ENCODE results near the gene METRN.

DNA sequence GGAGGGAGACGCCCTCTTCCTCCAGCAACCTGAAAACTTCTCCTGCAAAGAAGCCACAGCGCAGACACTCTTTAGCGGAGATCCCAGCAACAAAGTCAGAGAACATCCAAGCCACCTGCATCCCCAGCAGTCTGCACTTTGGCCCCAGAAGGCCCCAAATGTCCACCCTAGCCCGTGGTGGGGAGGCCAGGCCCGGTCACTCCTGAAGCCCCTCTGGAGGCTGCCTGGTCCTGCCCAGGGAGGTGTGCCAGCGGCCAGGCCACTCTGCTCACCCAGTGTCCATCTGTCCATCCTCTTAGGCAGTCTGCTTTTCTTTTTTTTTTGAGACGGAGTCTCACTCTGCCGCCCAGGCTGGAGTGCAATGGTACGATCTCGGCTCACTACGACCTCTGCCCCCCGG, 17.4 kb downstream of the METRN start:
- TF ChIP-seq CTCF (tag by site-specific recombination; IDR thresholded peaks at IDR 0.05) (no peak), ZNF354C (tag by site-specific recombination; IDR thresholded peaks at IDR 0.05; ENCODE audit: borderline replicate concordance, low read depth) (no peak), ZNF707 (tag by site-specific recombination; IDR thresholded peaks at IDR 0.05) (no peak), ATF2 (tag by site-specific recombination; IDR thresholded peaks at IDR 0.05; ENCODE audit: low read depth) (no peak), ZBTB49 (tag by site-specific recombination; IDR thresholded peaks at IDR 0.05; ENCODE audit: low read depth) (no peak), YY1 (tag by site-specific recombination; IDR thresholded peaks at IDR 0.05) (no peak), OVOL3 (tag by site-specific recombination; IDR thresholded peaks at IDR 0.05) (no peak), ZNF561 (tag by site-specific recombination; IDR thresholded peaks at IDR 0.05; ENCODE audit: borderline replicate concordance) (no peak)

All from HEK293 (cell line).